ENCODE results near the gene MAN1A1. TPM values are rescaled to one million over a fixed set of nuclear protein-coding genes. Genes with fewer than 3 reads are reported as not detected.

Gene MAN1A1
- total and polyA plus RNA-seq, 2 experiments from 2014 or later: 2.0 to 8.7 TPM

DNA sequence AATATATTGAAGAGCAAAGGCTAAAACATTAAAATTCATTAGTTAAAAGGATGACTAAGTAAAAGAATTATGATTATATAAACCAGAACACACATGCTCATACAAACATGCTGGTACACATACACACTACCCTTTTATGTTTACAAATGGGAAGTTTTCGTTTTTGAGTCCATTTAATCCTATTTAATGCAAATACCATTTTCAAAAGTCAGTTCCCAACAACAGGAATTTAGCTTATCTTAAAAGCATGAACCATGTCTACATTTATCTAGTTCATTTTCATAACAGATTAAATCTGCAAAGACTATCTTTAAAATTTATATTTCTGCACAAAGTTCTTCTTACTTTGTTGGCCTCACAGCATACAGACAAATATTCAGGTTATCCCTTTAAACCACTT, 42.5 kb downstream of the MAN1A1 start:
- DNase-seq (ENCODE audit: low spot score) (no peak), ATAC-seq (no peak)
- H3K4me1 Mint-ChIP-seq: peaks cover 14% of the 10 kb centered on the region; the same call in 2 of the 3 replicates
- Histone ChIP-seq H3K27ac (ENCODE audit: low read depth) (no peak overlapping the region), H3K27me3 (ENCODE audit: insufficient read depth) (no peaks in the 10 kb centered on the region), H2AFZ (no peak overlapping the region), H3K36me3 (ENCODE audit: insufficient read depth) (no peaks in the 10 kb centered on the region), H3F3A (replicated peaks; ENCODE audit: low read depth) (no peaks in the 10 kb centered on the region), H3K79me2 (replicated peaks; ENCODE audit: insufficient read depth) (no peaks in the 10 kb centered on the region), H3K4me2 (no peak overlapping the region), H3K4me3 (no peak overlapping the region), H3K9me2 (ENCODE audit: insufficient read depth) (no peaks in the 10 kb centered on the region), H3K4me1 (ENCODE audit: insufficient read depth) (no peaks in the 10 kb centered on the region), H4K20me1 (replicated peaks; ENCODE audit: insufficient read depth) (no peaks in the 10 kb centered on the region)
- TF ChIP-seq CREB1 (CRISPR knock-in tag; IDR thresholded peaks at IDR 0.05; ENCODE audit: low read depth): no peak
- no peak for TF ChIP-seq EZH2 (IDR thresholded peaks at IDR 0.05; ENCODE audit: low read depth, unreplicated experiment)
- TF ChIP-seq, protein P1, sequence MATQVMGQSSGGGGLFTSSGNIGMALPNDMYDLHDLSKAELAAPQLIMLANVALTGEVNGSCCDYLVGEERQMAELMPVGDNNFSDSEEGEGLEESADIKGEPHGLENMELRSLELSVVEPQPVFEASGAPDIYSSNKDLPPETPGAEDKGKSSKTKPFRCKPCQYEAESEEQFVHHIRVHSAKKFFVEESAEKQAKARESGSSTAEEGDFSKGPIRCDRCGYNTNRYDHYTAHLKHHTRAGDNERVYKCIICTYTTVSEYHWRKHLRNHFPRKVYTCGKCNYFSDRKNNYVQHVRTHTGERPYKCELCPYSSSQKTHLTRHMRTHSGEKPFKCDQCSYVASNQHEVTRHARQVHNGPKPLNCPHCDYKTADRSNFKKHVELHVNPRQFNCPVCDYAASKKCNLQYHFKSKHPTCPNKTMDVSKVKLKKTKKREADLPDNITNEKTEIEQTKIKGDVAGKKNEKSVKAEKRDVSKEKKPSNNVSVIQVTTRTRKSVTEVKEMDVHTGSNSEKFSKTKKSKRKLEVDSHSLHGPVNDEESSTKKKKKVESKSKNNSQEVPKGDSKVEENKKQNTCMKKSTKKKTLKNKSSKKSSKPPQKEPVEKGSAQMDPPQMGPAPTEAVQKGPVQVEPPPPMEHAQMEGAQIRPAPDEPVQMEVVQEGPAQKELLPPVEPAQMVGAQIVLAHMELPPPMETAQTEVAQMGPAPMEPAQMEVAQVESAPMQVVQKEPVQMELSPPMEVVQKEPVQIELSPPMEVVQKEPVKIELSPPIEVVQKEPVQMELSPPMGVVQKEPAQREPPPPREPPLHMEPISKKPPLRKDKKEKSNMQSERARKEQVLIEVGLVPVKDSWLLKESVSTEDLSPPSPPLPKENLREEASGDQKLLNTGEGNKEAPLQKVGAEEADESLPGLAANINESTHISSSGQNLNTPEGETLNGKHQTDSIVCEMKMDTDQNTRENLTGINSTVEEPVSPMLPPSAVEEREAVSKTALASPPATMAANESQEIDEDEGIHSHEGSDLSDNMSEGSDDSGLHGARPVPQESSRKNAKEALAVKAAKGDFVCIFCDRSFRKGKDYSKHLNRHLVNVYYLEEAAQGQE (IDR thresholded peaks at IDR 0.05; ENCODE audit: unreplicated experiment): no peak
- H3K27ac Mint-ChIP-seq: no peak overlapping the region
- H3K9me3 Mint-ChIP-seq: no peaks in the 10 kb centered on the region
- H3K27me3 Mint-ChIP-seq (ENCODE audit: insufficient read depth, low read depth, poor library complexity): no peaks in the 10 kb centered on the region
- H3K4me3 Mint-ChIP-seq: no peak overlapping the region
- H3K36me3 Mint-ChIP-seq (ENCODE audit: low read depth): no peaks in the 10 kb centered on the region

DNA sequence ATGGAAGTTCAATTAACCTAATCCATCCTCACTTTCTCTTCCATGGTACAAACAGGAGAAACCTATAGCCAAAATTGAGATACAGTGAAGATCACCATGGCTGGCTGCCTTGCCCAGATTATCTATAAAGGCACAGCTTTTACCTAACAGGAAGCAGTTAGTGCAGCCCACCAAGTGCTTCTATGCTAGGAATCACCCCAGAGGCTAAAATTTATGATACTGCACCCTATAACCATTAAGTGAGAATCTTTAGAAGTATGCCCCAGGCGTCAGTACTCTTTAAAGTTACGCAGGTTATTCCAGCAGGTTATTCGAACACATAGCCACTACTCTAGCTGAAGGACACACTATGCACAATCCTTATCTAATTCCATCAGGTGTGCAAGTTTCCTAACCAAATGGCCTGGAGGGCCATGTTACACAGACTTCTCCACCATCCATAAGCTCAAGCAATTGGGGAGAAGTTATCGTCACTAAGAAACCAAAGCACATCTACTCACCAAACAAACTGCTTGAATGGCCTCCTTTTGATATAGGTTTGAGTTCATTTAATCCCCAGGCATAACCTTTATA, 43.1 kb downstream of the MAN1A1 start:
- H3K4me3 Mint-ChIP-seq: no peak overlapping the region
- no peak for TF ChIP-seq ZNF114 (CRISPR knock-in tag; IDR thresholded peaks at IDR 0.05)
- no peak for TF ChIP-seq STAT1 (IDR thresholded peaks at IDR 0.05; ENCODE audit: unreplicated experiment)
- no peak for TF ChIP-seq CREB1 (CRISPR knock-in tag; IDR thresholded peaks at IDR 0.05; ENCODE audit: low read depth)
- no peak for TF ChIP-seq JUNB (IDR thresholded peaks at IDR 0.05; ENCODE audit: unreplicated experiment)
- no peaks in the 10 kb centered on the region for H3F3A ChIP-seq (replicated peaks; ENCODE audit: low read depth)
- no peak for DNase-seq (ENCODE audit: low spot score)
- no peak overlapping the region for H2AFZ ChIP-seq
- no peaks in the 10 kb centered on the region for H3K9me3 Mint-ChIP-seq
- H3K9me2 ChIP-seq (ENCODE audit: insufficient read depth): no peaks in the 10 kb centered on the region
- H3K27ac Mint-ChIP-seq: no peak overlapping the region
- no peaks in the 10 kb centered on the region for H4K20me1 ChIP-seq (replicated peaks; ENCODE audit: insufficient read depth)
- no peaks in the 10 kb centered on the region for H3K4me1 ChIP-seq (ENCODE audit: insufficient read depth)
- ATAC-seq: no peak
- H3K27me3 ChIP-seq (ENCODE audit: insufficient read depth): no peaks in the 10 kb centered on the region
- H3K36me3 ChIP-seq (ENCODE audit: insufficient read depth): no peaks in the 10 kb centered on the region
- H3K27ac ChIP-seq (ENCODE audit: low read depth): no peak overlapping the region
- H3K36me3 Mint-ChIP-seq (ENCODE audit: low read depth): no peaks in the 10 kb centered on the region
- no peak overlapping the region for H3K4me3 ChIP-seq
- H3K27me3 Mint-ChIP-seq (ENCODE audit: insufficient read depth, low read depth, poor library complexity): no peaks in the 10 kb centered on the region
- H3K4me1 Mint-ChIP-seq: peaks cover 14% of the 10 kb centered on the region; the same call in 2 of the 3 replicates
- H3K79me2 ChIP-seq (replicated peaks; ENCODE audit: insufficient read depth): no peaks in the 10 kb centered on the region
- no peak overlapping the region for H3K4me2 ChIP-seq
